ENCODE results near the gene MTMR3.
"Not testable (repeated sequence)": the region's sequence is repeated elsewhere in the genome, so short reads cannot be mapped to it uniquely, and the experiment has no call there.

The MTMR3 gene

GRCh38 chr22:29951791-29952413 is 68.9 kb downstream of the MTMR3 start:
- FAIRE-seq (no peak), DNase-seq (ENCODE audit: extremely low spot score, insufficient read length, low read depth) (no peak)

- DNase-seq (ENCODE audit: extremely low spot score, insufficient read length, low read depth) (no peak), FAIRE-seq (no peak)
Observed at GRCh38 chr22:29954203-29954855, 71.4 kb downstream of the MTMR3 start.

- FAIRE-seq (no peak), DNase-seq (ENCODE audit: extremely low spot score, insufficient read length, low read depth) (no peak)
Observed at GRCh38 chr22:29956680-29957079, 73.7 kb downstream of the MTMR3 start.

- no peak for DNase-seq (ENCODE audit: extremely low spot score, insufficient read length, low read depth)
- FAIRE-seq: no peak
Observed at GRCh38 chr22:29958170-29958569, 75.2 kb downstream of the MTMR3 start.

- DNase-seq (ENCODE audit: extremely low spot score, insufficient read length, low read depth): no peak
- no peak for FAIRE-seq
Observed at GRCh38 chr22:29964776-29965175, 81.8 kb downstream of the MTMR3 start.

GRCh38 chr22:29967461-29967860 is 84.5 kb downstream of the MTMR3 start:
- DNase-seq (ENCODE audit: extremely low spot score, insufficient read length, low read depth) (no peak), FAIRE-seq (no peak)

- DNase-seq (ENCODE audit: extremely low spot score, insufficient read length, low read depth) (no peak), FAIRE-seq (no peak)
Observed at GRCh38 chr22:29971607-29972006, 88.6 kb downstream of the MTMR3 start.

GRCh38 chr22:29972121-29972520 is 89.1 kb downstream of the MTMR3 start:
- DNase-seq (ENCODE audit: extremely low spot score, insufficient read length, low read depth) (no peak), FAIRE-seq (no peak)

GRCh38 chr22:29973269-29973668 is 90.3 kb downstream of the MTMR3 start:
- FAIRE-seq (no peak), DNase-seq (ENCODE audit: extremely low spot score, insufficient read length, low read depth) (no peak)

GRCh38 chr22:29973680-29974079 is 90.7 kb downstream of the MTMR3 start:
- DNase-seq (ENCODE audit: extremely low spot score, insufficient read length, low read depth); FAIRE-seq: not testable (repeated sequence)

- no peak for FAIRE-seq
- DNase-seq (ENCODE audit: extremely low spot score, insufficient read length, low read depth): no peak
Observed at GRCh38 chr22:29975494-29975893, 92.5 kb downstream of the MTMR3 start.

- DNase-seq (ENCODE audit: extremely low spot score, insufficient read length, low read depth) (no peak), FAIRE-seq (no peak)
Observed at GRCh38 chr22:29977107-29977506, 94.1 kb downstream of the MTMR3 start.

- DNase-seq (ENCODE audit: extremely low spot score, insufficient read length, low read depth) (peak; percentile 11), FAIRE-seq (peak; percentile 80)
Observed at GRCh38 chr22:29979777-29980321, 96.9 kb downstream of the MTMR3 start.

GRCh38 chr22:29983296-29983917 is 100.4 kb downstream of the MTMR3 start:
- DNase-seq (ENCODE audit: extremely low spot score, insufficient read length, low read depth) (no peak), FAIRE-seq (no peak)

GRCh38 chr22:29985912-29986311 is 102.9 kb downstream of the MTMR3 start:
- FAIRE-seq: no peak
- DNase-seq (ENCODE audit: extremely low spot score, insufficient read length, low read depth): no peak

GRCh38 chr22:29987137-29987536 is 104.2 kb downstream of the MTMR3 start:
- FAIRE-seq (no peak), DNase-seq (ENCODE audit: extremely low spot score, insufficient read length, low read depth) (no peak)

- no peak for FAIRE-seq
- no peak for DNase-seq (ENCODE audit: extremely low spot score, insufficient read length, low read depth)
Observed at GRCh38 chr22:29988719-29989118, 105.7 kb downstream of the MTMR3 start.

- DNase-seq (ENCODE audit: extremely low spot score, insufficient read length, low read depth): no peak
- no peak for FAIRE-seq
Observed at GRCh38 chr22:29989446-29989845, 106.5 kb downstream of the MTMR3 start.

GRCh38 chr22:29992341-29993275 is 109.6 kb downstream of the MTMR3 start:
- FAIRE-seq (no peak), DNase-seq (ENCODE audit: extremely low spot score, insufficient read length, low read depth) (no peak)

GRCh38 chr22:29994027-29994715 is 111.2 kb downstream of the MTMR3 start:
- DNase-seq (ENCODE audit: extremely low spot score, insufficient read length, low read depth): no peak
- FAIRE-seq: no peak

Measured in GM18507 (cell line).